Stimulated activated CD8-positive, alpha-beta memory T cell treated with anti-CD3 and anti-CD28 coated beads, Interleukin-2, amount 100 ng/mL, for 1 hour (primary cell): ENCODE results near the gene RPN1.

Source experiments
- DNase-seq, 2 donors: peaks; one replicate each; pipeline ENCODE4 v3.0.0-alpha.2; 2020; ENCODE audit warnings: low read depth in 2 of 2

Gene RPN1

GRCh38 chr3:128578346-128578745 is 72.3 kb downstream of the RPN1 start:
- DNase-seq = no peak

DNA sequence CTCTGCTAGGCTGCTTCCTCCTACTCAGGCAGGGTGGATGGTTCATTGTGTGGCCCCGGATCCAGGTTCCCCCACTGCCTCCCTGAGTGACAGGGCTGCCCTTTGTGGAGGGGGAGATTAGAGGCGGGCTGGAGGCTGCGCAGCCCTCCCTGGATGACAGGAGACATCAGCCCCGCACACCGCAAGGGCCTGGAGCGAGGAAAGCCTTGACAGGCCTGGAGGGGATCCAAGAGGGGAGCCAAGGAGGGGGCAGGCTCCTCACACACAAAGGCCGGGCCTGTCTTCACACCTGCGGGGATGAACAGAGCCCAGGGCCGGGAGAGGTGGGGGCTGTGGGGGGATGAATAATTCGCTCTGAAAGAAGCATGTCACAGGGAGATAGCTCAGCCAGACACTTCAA is 72.9 kb downstream of the RPN1 start:
- no peak for DNase-seq

GRCh38 chr3:128576290-128576689 is 74.3 kb downstream of the RPN1 start:
- DNase-seq = no peak

DNA sequence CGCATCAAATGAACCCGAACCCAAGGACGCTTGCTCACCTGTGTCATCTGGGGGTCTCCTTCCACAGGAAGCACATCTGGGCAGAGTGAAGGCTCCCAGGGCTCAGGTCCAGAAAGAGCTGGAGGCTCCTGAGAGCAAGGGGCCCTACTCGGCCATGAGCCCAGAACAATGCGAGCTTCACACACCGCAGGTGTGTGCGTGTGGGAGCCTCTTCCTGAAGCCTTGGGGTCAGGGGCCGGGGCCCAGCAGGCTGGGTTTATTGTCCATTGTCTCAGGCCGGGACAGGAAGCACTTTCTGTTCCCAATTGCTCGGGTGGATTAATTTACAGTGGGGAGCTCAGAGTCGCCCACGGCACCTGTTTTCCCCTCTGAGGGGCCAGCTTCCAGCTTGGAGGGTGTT is 74.8 kb downstream of the RPN1 start:
- DNase-seq = no peak

- DNase-seq = no peak
Measured at GRCh38 chr3:128573707-128574162, 76.9 kb downstream of the RPN1 start.

GRCh38 chr3:128573160-128573559 is 77.5 kb downstream of the RPN1 start:
- no peak for DNase-seq

GRCh38 chr3:128572644-128573105 is 77.9 kb downstream of the RPN1 start:
- DNase-seq = no peak

- no peak for DNase-seq
Measured at GRCh38 chr3:128572013-128572412, 78.6 kb downstream of the RPN1 start.
